AG10803 (cell line): ENCODE results near the gene GIGYF1.

Experiments used
- DNase-seq: peaks from one replicate; pipeline ENCODE4 v3.0.0; 2010; ENCODE audit warnings: low read depth
- H3K4me3 ChIP-seq: 2 replicates; pipeline ENCODE4 v1.5.1; 2011; ENCODE audit warnings: mild to moderate bottlenecking, low read length, control low read depth
- TF ChIP-seq, protein P1 (sequence below): conservative IDR thresholded peaks from 2 replicates; pipeline ENCODE4 v1.5.1; 2011; ENCODE audit warnings: mild to moderate bottlenecking, low read length, control low read depth, inconsistent platforms

Gene GIGYF1

GRCh38 chr7:100686822-100687211 lies 7.2 kb downstream of the GIGYF1 start:
- no peak for DNase-seq
- no peak overlapping the region for H3K4me3 ChIP-seq
- TF ChIP-seq, protein P1, sequence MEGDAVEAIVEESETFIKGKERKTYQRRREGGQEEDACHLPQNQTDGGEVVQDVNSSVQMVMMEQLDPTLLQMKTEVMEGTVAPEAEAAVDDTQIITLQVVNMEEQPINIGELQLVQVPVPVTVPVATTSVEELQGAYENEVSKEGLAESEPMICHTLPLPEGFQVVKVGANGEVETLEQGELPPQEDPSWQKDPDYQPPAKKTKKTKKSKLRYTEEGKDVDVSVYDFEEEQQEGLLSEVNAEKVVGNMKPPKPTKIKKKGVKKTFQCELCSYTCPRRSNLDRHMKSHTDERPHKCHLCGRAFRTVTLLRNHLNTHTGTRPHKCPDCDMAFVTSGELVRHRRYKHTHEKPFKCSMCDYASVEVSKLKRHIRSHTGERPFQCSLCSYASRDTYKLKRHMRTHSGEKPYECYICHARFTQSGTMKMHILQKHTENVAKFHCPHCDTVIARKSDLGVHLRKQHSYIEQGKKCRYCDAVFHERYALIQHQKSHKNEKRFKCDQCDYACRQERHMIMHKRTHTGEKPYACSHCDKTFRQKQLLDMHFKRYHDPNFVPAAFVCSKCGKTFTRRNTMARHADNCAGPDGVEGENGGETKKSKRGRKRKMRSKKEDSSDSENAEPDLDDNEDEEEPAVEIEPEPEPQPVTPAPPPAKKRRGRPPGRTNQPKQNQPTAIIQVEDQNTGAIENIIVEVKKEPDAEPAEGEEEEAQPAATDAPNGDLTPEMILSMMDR = no peak

DNA sequence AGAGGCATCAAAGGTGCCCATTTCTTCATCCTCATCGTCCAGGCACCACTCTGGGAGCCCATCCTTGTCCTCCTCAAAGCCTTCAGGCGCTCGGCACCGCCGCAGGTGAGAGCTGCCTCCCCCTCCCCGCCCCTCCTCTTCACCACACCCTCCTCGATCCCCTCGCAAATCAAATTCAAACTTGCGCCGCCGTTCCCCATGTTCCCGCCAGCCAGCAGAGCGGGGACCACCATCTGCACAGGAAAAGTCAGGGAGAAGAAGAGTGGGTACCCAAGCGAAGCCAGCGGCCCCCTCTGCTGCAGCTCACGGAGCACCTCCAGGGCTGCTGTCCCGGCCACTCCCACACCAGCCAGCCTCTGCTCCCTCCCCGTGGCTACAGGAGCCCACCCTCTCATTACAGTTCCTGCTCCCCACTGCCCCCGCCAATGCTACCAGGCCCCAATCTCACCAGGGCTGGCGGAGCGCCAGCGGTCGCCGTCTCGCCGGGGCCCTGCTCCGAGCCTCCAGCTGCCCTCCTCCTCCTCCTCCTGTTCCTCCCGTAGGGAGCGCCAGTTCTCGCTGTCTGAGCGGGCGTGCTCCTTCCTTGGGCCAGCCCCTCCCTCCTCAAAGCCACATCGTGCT lies 7.7 kb downstream of the GIGYF1 start:
- DNase-seq = no peak
- no peak overlapping the region for H3K4me3 ChIP-seq
- TF ChIP-seq, protein P1 = no peak

DNA sequence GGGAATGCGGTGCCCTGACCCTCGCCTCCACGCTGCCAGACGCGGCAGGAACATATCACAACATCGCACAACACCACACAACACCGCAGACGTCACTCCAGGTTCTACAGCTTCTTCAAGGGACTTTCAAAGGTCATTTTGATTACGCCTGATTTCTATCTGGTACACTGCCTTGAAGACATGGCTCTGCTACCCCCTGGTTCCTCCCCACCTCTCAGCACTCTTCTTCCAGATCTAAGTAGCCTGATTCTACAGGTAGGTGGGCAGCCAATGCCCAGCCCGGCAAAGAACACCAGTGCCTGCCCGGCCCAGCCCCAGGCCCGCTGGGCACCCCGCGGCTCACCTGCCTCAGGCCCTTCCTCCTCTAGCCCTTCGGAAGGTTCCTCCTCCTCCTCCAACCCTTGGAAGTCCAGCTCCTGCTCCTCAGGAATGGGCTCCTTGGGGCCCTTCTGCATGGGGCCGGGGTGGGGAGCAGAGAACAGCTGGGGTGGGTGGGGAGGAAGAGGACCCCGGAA lies 8.4 kb downstream of the GIGYF1 start:
- TF ChIP-seq, protein P1 = no peak

DNA sequence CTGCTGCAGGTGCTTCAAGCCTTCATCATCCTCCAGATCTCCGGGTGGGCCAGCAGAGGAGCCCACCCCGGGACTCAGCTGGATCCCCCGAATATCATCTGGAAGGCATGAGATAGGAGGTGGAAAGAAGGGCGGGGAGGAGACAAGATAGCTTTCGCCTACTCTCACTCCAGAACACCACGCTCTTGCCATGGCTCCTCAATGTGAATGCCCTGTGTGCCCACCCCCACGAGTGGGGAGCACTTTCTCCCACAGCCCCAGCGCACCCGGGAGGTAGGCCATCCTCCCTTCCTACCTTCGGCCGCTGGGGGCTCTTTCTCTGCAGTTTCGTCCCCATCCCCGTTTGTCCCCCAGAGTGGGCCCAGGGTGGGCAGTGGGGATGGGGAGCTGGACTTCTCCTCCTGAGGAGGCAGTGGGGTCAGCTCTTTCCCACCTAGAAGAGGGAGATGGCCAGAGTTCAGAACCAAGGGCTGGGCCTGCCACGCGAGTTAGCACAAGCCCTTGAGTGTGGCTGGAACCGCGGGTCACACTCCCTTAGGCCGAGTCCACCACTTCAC lies 8.9 kb downstream of the GIGYF1 start:
- DNase-seq = no peak
- TF ChIP-seq, protein P1 = no peak
- no peak overlapping the region for H3K4me3 ChIP-seq

More for the DNA sequence above, 8.4 kb downstream of the GIGYF1 start:
- no peak for DNase-seq
- no peak overlapping the region for H3K4me3 ChIP-seq

- DNase-seq = no peak
Measured at GRCh38 chr7:100684534-100685042, 9.5 kb downstream of the GIGYF1 start.

GRCh38 chr7:100683659-100684533 lies 10.2 kb downstream of the GIGYF1 start:
- H3K4me3 ChIP-seq = no peak overlapping the region
- no peak for DNase-seq
- TF ChIP-seq, protein P1 = no peak

More at GRCh38 chr7:100684534-100685042, 9.5 kb downstream of the GIGYF1 start:
- TF ChIP-seq, protein P1 = no peak
- H3K4me3 ChIP-seq = no peak overlapping the region
